Glutamatergic neuron (in vitro differentiated cells): ENCODE measurements around the gene FBXL17. TPM values are rescaled to one million over a fixed set of nuclear protein-coding genes. Genes with fewer than 3 reads are reported as not detected.
A peak's percentile ranks its signal among the peaks of the same experiment; 100 is the strongest.

Experiments used
- DNase-seq: peaks from one replicate; pipeline ENCODE4 v3.0.0; 2022
- H3K27ac Mint-ChIP-seq: one replicate; pipeline ENCODE4 v1.8.0; 2020; ENCODE audit warnings: mild to moderate bottlenecking, mixed read lengths, inconsistent platforms; ENCODE audit not compliant: unreplicated experiment
- H3K27me3 Mint-ChIP-seq: one replicate; pipeline ENCODE4 v1.8.0; 2020; ENCODE audit warnings: mild to moderate bottlenecking, moderate library complexity, mixed read lengths, inconsistent platforms; ENCODE audit not compliant: unreplicated experiment
- H3K36me3 Mint-ChIP-seq: one replicate; pipeline ENCODE4 v1.8.0; 2020; ENCODE audit warnings: mild to moderate bottlenecking, mixed read lengths, inconsistent platforms; ENCODE audit not compliant: unreplicated experiment
- H3K4me1 Mint-ChIP-seq: one replicate; pipeline ENCODE4 v1.8.0; 2020; ENCODE audit warnings: mild to moderate bottlenecking, low read depth, mixed read lengths, inconsistent platforms; ENCODE audit not compliant: unreplicated experiment
- H3K4me3 Mint-ChIP-seq: one replicate; pipeline ENCODE4 v1.8.0; 2020; ENCODE audit warnings: mild to moderate bottlenecking, mixed read lengths, inconsistent platforms; ENCODE audit not compliant: unreplicated experiment
- H3K9me3 Mint-ChIP-seq: one replicate; pipeline ENCODE4 v1.8.0; 2020; ENCODE audit warnings: mild to moderate bottlenecking, moderate library complexity, mixed read lengths, inconsistent platforms; ENCODE audit not compliant: unreplicated experiment
- total RNA-seq: library from RNA; stranded (reverse); fragmentation: NEBNext Ultra II Directional; extraction: Animal tissue kit (Norgen Biotek cat#: 25700); gene quantifications from one replicate; pipeline ENCODE4 v1.2.1, GENCODE V29; 2021; ENCODE audit not compliant: unreplicated experiment
- TF ChIP-seq, protein P1 (sequence below): fragments of 200-600 bp; sonication (generic); IDR thresholded peaks from one replicate; pipeline ENCODE4 v1.5.0; 2021; ENCODE audit not compliant: partially characterized antibody, unreplicated experiment

FBXL17 gene
- total RNA-seq, 1 donor from 2014 or later, result 20.3 TPM

GRCh38 chr5:107919969-107920368, 461.9 kb downstream of the FBXL17 start:
- TF ChIP-seq, protein P1, sequence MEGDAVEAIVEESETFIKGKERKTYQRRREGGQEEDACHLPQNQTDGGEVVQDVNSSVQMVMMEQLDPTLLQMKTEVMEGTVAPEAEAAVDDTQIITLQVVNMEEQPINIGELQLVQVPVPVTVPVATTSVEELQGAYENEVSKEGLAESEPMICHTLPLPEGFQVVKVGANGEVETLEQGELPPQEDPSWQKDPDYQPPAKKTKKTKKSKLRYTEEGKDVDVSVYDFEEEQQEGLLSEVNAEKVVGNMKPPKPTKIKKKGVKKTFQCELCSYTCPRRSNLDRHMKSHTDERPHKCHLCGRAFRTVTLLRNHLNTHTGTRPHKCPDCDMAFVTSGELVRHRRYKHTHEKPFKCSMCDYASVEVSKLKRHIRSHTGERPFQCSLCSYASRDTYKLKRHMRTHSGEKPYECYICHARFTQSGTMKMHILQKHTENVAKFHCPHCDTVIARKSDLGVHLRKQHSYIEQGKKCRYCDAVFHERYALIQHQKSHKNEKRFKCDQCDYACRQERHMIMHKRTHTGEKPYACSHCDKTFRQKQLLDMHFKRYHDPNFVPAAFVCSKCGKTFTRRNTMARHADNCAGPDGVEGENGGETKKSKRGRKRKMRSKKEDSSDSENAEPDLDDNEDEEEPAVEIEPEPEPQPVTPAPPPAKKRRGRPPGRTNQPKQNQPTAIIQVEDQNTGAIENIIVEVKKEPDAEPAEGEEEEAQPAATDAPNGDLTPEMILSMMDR, result no peak
- no peak overlapping the region for H3K27ac Mint-ChIP-seq
- no peaks in the 10 kb centered on the region for H3K9me3 Mint-ChIP-seq
- DNase-seq, result no peak
- H3K4me3 Mint-ChIP-seq, result no peak overlapping the region
- peaks cover 31% of the 10 kb centered on the region for H3K4me1 Mint-ChIP-seq
- H3K36me3 Mint-ChIP-seq, result no peaks in the 10 kb centered on the region
- H3K27me3 Mint-ChIP-seq, result no peaks in the 10 kb centered on the region

DNA sequence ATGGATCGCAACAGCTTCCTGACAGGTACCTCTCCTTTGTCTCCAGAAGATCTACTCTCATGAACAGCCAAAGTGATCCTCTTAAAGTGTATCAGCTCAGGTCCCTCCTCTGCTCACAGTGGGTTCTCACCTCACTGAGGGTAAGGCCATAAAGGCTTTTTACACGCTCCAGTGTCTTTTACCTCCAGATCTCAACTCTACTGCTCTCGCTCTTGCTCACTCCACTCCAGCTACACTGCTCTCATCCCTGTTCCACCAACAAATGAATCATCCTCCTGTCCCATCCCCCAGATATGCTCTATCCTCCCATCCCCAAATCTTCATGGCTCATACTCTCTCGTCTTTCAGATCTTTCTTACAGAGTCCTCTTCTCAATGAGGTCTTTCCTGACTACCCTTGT, 462.5 kb downstream of the FBXL17 start:
- H3K9me3 Mint-ChIP-seq, result no peaks in the 10 kb centered on the region
- H3K27ac Mint-ChIP-seq, result no peak overlapping the region

DNA sequence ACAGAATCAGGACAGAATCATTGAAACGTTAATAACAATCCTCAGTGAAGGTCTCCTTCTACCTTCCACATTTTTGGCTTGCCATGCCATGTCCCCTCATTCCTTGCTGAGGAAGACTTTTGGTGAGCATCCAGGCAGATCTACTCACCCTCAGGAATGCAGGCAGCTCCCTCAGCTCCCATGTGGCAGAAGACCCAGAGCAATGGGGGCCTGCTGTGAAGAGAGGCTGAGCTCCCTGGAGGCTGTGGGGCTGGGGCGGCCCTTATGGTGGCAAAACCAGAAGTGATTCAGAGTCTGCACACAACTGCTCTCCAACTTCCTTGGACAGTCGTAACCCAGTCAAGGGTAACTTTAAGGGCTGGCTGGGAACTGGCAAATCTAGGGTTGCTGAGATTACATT, 463.9 kb downstream of the FBXL17 start:
- H3K27ac Mint-ChIP-seq, result no peak overlapping the region

More for the DNA sequence above, 462.5 kb downstream of the FBXL17 start:
- Mint-ChIP-seq H3K4me1 (peaks cover 31% of the 10 kb centered on the region), H3K27me3 (no peaks in the 10 kb centered on the region), H3K4me3 (no peak overlapping the region), H3K36me3 (no peaks in the 10 kb centered on the region)
- DNase-seq, result no peak
- TF ChIP-seq, protein P1, result no peak

DNA sequence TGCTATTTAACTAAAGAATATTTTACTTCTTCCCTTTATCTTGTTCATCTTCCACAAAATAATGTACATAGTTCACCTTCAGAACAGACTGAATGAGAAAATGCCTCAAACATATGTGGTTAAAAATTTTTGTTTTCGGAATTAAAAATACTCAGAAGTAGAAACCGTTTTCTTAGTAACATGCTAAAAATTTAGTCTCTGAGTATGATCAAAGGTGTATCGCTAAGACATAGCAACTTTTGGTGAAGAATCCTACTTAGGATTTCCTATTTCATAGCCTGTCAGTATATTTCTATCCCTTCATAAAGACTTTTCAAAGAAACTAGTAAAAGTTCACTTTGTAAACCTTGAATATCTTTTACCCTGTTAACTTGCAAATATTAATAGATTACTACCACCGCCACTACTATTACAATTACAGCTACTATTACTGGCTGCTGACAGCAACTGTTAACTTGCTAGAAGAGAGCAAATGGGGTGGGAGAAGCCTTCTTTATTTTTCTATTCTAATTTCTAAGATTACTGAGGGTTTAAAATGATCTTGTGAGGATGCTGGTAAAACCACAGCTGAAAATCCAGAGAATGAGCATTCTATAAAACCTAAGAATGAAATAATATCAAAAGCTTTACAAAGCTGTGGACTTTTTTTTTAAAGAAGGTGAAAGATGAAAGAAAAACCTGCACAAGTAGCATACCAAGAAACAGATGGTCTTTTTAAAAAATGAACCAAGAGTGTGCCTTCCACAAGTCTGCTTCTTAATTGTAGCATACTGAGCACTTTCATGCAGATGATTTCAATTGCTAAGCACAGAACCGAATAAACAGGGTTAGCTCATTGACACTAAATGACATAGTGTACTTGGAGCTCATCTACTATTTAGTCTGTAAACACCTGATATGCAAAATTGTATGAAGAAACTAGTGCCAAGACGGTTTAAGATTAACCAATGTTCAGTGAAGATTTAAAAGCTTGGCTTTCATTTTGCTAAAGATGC, 464.9 kb downstream of the FBXL17 start:
- Mint-ChIP-seq H3K27me3 (no peaks in the 10 kb centered on the region), H3K9me3 (no peaks in the 10 kb centered on the region), H3K4me3 (no peak overlapping the region), H3K4me1 (peaks cover 31% of the 10 kb centered on the region), H3K27ac (peak overlapping the region; percentile 6), H3K36me3 (no peaks in the 10 kb centered on the region)
- TF ChIP-seq, protein P1, result no peak
- DNase-seq, result no peak

More for the DNA sequence above, 463.9 kb downstream of the FBXL17 start:
- no peak overlapping the region for H3K4me3 Mint-ChIP-seq
- TF ChIP-seq, protein P1, result no peak
- no peaks in the 10 kb centered on the region for H3K9me3 Mint-ChIP-seq
- H3K36me3 Mint-ChIP-seq, result no peaks in the 10 kb centered on the region
- no peaks in the 10 kb centered on the region for H3K27me3 Mint-ChIP-seq
- H3K4me1 Mint-ChIP-seq, result peaks cover 31% of the 10 kb centered on the region
- no peak for DNase-seq

DNA sequence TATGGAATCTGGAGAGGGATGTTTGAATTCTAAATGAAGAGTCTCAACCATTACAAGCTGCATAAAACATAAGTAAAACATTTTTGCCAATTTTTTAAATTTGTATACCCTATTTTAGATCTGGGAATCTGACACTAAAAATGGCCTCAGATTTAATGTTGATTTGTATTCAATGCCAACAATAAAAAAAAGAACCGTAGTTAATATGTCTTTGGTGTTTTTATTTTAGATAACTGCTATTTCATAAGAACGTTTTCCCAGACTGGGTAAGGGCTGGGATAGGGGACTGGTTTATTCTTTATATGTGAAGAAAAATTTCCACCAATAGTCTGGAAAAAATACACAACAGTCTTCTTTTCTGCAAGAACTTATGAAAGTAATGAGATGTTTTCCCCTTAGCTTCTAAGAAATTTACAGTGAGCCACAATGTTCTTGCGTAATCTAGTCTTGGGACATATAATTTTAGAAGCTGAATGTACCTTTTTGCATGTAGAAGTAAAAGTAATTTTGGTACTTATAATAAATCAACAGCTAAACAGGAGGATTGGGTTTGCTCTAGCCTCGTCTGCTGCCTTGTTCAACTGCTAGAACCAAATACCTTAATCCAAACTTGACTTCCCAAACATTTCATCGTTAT, 466.6 kb downstream of the FBXL17 start:
- Mint-ChIP-seq H3K4me1 (peaks cover 27% of the 10 kb centered on the region), H3K27me3 (no peaks in the 10 kb centered on the region), H3K9me3 (no peaks in the 10 kb centered on the region), H3K27ac (no peak overlapping the region), H3K4me3 (no peak overlapping the region), H3K36me3 (no peaks in the 10 kb centered on the region)
- TF ChIP-seq, protein P1, result no peak
- no peak for DNase-seq
